HG03108 (cell line): ENCODE results near the gene OTX2.

ENCODE experiments used
- ATAC-seq: cut with Tn5 transposase; IDR thresholded peaks from one replicate; pipeline ENCODE4 v1.9.1; 2021; ENCODE audit warnings: moderate library complexity; ENCODE audit not compliant: unreplicated experiment

OTX2 gene

DNA sequence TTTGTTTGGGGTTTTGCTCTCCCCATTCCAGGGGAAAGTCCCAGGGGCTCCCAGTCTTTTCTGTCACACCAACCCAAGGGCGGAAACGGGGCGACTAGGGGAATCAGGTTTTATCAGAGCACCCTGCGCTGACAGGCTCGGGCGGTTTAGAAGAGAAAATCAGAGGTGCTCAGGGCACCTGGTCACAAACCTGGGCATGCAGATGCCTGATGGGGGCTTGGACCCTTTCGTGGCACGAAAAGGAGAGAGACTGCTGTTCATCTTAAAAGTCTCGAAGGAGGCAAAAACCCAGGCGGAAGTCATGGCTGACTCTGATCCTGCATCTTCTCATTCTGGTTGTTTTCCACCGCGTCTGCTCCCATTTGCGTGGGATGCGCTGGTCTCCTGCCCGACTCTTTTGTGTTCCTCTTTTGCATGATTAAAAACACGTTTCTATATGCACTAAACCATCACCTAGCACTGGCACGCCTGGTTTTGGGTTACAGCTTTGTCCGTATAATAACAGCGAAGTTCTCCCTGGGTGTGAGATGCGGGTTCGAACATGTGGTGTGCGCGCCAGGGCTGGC is 13.2 kb downstream of the OTX2 start:
- no peak for ATAC-seq

DNA sequence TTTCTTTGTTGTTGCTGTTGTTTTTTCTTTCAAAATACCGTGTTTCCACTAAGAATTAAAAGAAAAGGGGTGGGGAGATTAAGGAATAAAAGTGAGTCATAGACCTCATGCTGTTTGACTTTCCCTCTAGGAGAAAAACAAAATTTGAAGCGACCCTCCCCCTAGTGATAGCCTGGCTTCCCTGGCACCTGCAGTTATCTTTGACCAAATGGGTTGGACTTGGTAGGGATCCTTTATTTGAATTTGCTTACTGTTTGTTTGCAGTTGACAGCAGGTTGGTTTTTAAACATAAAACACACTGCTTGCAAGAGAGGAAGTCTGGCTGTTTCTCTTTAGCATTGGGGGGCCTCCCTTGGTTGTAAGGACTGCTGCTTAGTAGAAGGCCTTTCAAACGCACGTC is 14.0 kb downstream of the OTX2 start:
- ATAC-seq: no peak

DNA sequence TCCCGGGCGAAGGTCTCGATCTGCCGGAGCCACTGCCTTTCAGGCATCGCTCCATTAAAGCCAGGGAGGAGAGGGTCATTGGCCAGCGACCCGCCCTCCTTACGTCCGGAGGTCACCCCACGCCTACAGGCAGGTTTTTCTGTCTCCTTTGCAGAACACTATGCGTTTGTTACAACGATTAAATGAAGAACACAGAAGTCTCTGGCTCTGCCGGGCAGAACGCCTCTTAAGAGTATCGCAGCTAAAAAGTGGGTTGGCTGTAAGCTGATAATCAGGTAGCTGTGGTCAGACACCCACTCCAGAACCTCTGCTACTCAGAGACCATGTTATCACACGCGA is 15.0 kb downstream of the OTX2 start:
- ATAC-seq: no peak

DNA sequence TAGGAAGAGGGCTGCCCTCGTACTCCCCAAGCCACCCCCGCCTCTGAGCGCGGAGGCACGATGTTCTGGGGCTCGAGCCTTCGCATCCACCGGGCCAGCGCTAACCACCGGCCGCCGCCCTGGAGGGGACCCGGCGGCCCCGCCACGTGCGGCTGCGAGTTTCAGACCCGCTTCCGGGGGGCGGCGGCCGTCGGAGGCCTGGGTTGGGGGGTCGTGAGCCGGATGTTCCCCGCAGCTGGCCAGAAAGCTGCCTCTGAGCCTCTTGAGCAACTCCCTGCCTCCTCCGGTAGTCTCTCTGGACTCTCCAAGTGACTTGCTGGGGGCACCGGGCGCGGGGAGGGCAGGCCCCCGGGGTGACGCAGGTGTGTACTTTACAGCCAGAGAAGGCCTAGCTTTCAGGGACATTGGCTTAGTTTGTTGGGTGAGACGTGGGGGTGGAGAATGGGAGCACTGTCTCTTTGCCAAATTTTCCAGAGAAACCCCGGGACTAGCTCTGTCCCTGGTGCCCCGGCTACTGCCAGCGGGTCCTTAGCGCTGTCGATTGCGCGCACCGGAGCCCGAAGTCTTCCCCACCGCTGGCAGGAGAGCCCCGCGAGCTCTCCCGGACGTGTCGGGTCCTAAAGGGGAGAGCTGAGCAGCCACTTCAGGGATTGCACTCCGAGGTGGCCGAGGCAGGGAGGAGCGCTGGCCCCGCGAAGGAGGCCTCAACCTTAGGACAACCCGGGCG is 15.6 kb downstream of the OTX2 start:
- ATAC-seq: no peak

DNA sequence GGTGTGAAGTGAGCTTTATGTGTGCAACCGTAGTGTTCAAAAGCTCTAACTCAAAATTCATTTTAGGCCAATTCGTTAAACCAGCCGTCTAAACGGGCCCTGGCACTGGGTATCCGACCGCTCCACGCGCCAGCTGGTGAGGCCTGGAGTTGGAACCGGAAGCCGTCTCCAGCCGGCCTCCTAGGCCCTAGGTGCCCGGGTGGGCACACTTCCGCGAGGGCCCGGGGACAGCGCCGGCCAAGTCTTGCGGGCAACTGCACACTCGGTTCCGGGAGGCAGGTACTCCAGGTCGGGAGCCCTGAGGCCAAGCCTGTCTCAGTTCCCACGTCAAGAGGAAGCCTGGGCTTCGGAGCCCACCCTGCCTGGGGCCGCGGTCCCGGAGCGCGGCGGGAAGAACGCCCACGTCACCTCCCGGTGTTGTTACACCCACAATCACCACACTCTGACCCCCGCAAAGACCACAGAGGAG is 16.2 kb downstream of the OTX2 start:
- ATAC-seq: no peak

DNA sequence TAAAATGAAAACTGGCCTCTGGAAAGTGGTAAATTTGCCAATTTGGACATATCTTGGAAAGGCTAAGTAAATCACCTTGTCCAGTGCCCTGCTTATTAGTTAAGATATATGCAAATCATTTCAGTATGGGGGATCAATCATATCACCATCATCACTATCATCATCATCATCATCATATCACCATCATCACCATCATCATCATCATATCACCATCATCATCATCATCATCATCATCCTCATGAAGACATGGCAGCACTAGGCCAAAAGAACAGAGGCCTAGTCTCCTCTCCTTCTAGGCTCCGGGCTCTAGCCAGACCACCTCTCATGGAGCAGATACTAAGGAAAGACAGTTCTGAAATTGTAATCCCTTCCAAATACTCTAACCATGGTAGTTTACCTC is 20.3 kb downstream of the OTX2 start:
- no peak for ATAC-seq

DNA sequence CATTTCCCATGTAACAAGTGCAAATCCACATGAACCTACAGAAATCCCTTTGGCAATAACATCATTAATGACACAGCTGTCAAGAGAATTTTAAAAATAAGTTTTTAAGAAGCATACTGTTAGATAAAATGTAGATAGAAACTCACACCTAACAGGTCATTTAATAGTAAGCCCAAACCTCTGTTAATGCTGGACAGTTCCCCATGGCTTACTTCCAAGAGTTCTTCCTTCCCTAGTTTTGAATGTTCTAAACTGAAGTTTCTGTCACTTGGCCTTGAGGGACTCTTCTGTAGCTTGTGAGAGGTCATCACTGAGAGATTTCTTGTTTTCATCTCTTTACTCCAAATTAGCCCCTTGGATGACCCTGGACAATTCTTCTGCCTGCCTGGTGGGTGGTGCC is 22.7 kb downstream of the OTX2 start:
- no peak for ATAC-seq

DNA sequence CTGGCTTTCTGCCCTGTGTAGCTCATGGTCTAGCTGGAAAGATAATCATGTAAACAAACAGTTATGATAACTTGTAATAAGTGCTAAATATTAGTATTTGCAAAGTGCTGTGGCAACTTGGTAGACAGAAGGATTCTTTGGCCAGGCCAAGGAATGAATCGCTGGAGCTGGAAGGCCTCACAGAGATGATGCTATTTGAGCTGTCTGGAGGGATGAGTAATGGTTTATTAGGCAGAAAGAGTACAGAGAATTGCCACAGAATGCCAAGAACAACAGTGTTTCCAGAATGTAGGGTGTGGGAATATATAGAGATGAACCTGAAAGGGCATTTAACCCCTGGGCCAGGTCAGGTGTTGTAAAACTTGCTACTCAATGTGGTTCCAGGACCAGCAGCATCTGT is 27.6 kb downstream of the OTX2 start:
- ATAC-seq: no peak

DNA sequence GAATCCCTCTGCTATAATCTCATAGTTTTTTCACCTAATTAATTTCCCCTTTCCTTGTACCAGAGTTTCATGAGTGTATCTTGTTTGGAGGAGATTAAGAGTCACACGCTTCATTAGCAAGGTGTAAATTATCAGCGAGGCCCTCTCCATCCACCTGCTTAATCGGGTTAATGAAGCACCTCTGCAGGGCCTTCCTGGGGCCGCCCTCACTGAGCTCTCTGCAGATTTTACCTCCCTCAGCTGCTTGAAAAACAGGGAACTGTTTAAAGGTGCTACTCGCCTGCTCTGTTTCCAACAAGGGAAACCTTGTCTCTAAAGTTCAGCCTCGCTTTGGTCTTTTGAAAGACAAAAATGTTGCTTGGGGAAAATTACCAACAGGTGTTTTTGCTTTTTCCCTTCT is 35.8 kb downstream of the OTX2 start:
- no peak for ATAC-seq

DNA sequence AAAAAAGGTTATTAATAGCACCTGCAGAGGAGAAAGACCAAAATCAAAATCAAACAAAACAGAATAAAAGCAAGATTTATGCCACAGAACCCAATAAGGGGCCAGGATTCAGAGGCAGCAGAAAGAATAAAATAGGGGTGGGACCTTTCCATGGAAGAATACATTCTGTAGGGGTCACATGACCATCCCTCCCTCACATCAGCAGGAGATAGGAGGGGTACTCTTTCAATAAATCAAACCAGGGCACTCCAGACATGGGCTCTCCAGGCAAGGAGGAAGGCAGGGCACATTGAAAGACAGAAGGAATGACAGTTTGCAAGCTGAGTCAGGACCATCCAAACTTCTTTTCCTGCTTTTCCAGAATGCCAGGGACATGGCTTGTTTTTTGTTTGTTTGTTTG is 39.8 kb downstream of the OTX2 start:
- ATAC-seq: no peak

DNA sequence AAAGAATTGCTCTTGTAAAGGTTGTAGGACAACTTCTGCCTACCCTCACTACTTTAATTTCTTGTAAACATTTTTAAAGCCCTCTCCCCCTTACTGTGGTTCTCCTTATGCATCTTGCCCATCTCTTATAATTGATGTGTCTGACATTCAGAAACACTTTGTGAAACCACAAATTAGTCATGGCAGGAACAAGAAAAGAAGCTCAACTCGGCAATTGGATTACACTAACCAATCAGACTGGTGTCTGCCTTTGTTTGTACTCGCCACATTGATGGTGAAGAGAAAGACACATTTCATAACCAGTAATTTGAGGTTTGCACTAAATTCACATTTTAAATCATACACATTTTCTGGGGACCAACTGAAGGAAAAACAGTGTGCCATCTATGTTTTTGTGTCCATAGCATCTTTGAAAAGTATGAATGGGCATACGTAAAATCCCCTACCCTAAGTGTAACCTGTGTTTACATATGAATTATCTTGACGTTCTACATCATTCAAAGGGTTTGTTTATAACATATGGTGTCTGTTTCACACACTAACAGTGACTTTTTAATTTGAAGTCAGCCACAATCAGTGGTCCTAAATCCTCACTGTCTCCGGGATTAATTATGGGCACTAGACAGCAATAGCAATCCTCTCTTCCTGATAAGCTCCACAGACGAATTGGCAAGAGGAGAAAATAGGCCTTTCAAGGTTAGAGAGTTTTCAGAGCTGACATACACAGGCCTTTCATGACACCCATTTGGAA is 49.9 kb downstream of the OTX2 start:
- no peak for ATAC-seq

DNA sequence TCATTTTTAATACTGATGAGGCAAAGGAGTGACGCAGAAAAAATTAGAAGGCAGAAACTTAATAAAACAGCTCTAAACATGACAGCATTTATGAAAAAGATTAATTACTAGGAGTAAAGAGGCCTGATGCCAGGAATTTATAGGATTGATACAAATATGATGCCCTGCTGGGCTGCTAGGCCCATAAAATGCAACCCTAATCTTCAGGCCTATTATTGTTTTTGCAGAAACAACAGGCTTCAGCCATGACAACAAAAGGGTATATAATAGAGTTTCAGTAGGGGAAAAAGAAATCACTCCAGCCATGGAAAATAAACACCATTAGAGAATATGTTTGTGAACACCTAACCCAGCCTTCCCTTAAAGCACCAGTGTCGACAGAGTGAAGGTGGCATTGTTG is 50.6 kb downstream of the OTX2 start:
- ATAC-seq: no peak

DNA sequence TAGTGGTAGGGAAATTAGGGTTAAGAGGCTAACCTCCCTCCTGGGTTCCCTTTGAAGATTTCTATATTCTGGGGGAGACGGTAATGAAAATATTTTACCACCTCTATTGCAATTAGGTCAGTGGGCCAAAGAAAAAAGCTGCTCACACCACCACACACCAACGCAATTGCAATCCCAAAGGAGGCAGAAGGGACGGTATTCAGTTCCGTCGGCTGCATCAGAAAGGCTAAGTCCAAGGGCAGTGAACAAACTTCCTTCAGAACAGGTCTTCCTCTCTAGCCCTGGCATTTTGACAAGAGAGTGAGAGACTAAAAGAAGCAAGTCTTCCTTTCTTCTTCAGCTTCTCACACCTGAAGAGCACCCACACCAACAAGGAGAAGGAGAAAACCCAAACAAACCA is 51.2 kb downstream of the OTX2 start:
- no peak for ATAC-seq

DNA sequence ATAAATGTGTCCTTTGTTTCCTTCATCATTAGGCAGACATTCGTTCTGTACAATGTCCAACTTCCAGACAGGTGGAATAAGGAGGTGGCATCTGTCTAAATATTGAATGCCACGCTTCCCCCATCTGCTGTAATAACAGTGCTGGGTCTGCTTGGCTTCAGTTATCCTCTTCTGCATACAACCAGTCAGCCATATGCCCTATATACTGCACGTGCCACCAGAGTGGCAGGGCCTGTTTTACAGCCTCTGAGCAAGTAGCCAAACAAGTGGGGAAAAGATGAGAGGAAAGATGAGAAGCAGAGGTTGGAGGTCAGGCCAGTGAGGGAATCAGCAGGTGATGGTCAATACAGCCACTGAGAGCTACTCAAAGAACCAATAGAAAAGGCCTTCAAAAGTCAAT is 55.4 kb downstream of the OTX2 start:
- ATAC-seq: no peak

DNA sequence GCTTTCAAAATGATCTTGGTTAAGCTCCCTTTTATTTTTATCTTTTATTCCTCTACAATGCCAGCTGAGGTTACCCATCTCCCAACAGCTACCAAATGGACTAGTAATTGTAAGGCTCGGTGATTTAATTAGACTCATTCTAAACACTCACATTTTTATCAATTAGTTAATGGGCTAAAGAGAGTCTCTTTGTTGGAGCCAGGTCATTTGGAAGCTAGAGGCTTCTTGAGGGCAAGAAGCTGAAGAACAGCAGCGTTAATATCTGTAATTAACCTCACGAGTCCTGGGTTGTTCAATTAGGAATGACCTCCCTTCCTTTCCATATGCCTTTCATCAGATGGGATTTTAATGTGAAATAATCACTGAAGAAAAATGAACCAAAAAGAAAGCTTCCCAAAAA is 56.9 kb downstream of the OTX2 start:
- no peak for ATAC-seq

DNA sequence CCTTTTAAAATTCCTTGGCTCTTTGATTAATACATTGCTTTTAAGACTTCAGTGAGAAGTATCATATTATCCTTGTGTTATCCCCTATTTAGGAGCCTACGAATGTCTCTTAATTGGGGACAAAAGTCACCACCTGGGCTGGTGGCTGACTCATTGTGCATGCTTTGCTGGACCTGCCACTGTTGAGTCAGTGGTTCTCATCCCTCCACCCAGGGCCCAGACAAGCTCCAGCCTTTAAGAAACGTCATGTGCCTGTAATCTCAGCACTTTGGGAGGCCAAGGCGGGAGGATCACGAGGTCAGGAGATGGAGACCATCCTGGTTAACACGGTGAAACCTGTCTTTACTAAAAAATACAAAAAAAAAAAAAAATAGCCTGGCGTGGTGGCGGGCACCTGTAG is 57.9 kb downstream of the OTX2 start:
- ATAC-seq: no peak

DNA sequence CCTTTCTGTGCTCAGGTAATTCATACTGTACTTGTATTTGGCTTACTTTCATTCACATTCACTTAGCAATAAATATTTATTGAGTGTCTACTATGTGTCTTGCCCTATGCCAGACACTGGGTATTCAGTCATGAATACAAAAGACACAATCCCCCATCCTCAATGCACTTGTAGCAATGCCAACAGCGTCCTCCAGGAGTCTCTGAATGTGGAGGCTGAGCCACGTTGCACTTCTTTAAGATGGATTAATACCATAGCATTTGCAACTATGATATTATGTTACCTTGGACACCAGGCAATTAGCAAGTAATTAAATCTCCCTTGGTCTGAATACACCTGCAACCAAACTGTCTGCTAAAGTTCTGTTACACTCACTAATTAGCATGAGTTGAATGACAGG is 58.8 kb downstream of the OTX2 start:
- no peak for ATAC-seq
